Astrocyte (in vitro differentiated cells and primary cell): ENCODE measurements around the gene PCSK5. TPM values are rescaled to one million over a fixed set of nuclear protein-coding genes. Genes with fewer than 3 reads are reported as not detected.
A peak's percentile ranks its signal among the peaks of the same experiment; 100 is the strongest.

ENCODE experiments used
- DNase-seq: peaks from one replicate; pipeline ENCODE4 v3.0.0-alpha.2; 2010; ENCODE audit warnings: low read depth
- FAIRE-seq: peaks from 2 replicates; lab custom pipeline; 2011; peaks lifted over from hg19 to GRCh38; lab: Jason Lieb, UNC
- H2AFZ ChIP-seq: 2 replicates; pipeline ENCODE4 v1.6.0; 2012; ENCODE audit warnings: low read depth, low read length, inconsistent platforms
- H3K27ac ChIP-seq: 2 replicates; pipeline ENCODE4 v1.5.1; 2011; ENCODE audit warnings: low read depth, low read length, inconsistent platforms
- H3K27me3 ChIP-seq: 2 replicates; pipeline ENCODE4 v1.6.0; 2011; ENCODE audit warnings: low read length, inconsistent platforms; ENCODE audit not compliant: insufficient read depth
- H3K36me3 ChIP-seq: 2 replicates; pipeline ENCODE4 v1.5.1; 2011; ENCODE audit warnings: low read length, inconsistent platforms; ENCODE audit not compliant: insufficient read depth
- H3K4me1 ChIP-seq: 2 replicates; pipeline ENCODE4 v1.5.1; 2011; ENCODE audit warnings: low read length, inconsistent platforms; ENCODE audit not compliant: insufficient read depth
- H3K4me2 ChIP-seq: 2 replicates; pipeline ENCODE4 v1.6.0; 2012; ENCODE audit warnings: low read length, inconsistent platforms
- H3K4me3 ChIP-seq: 2 replicates; pipeline ENCODE4 v1.5.1; 2011; ENCODE audit warnings: low read depth, mild to moderate bottlenecking, low read length, inconsistent platforms; ENCODE audit not compliant: insufficient read depth
- H3K79me2 ChIP-seq: 2 replicates; pipeline ENCODE4 v1.6.0; 2012; ENCODE audit warnings: mild to moderate bottlenecking, low read length, inconsistent platforms; ENCODE audit not compliant: insufficient read depth
- H3K9ac ChIP-seq: 2 replicates; pipeline ENCODE4 v1.6.0; 2012; ENCODE audit warnings: mild to moderate bottlenecking, low read length, inconsistent platforms
- H3K9me3 ChIP-seq: 2 replicates; pipeline ENCODE4 v1.5.1; 2012; ENCODE audit warnings: low read depth, mild to moderate bottlenecking, low read length, inconsistent platforms; ENCODE audit not compliant: insufficient read depth
- H4K20me1 ChIP-seq: 2 replicates; pipeline ENCODE4 v1.6.0; 2012; ENCODE audit warnings: low read length, inconsistent platforms; ENCODE audit not compliant: insufficient read depth
- H3K27ac Mint-ChIP-seq: one replicate; pipeline ENCODE4 v1.8.0; 2021; ENCODE audit warnings: mild to moderate bottlenecking, mixed read lengths; ENCODE audit not compliant: unreplicated experiment
- H3K27me3 Mint-ChIP-seq: one replicate; pipeline ENCODE4 v1.8.0; 2021; ENCODE audit warnings: low read depth, mixed read lengths; ENCODE audit not compliant: unreplicated experiment
- H3K36me3 Mint-ChIP-seq: one replicate; pipeline ENCODE4 v1.8.0; 2021; ENCODE audit warnings: low read depth, mixed read lengths; ENCODE audit not compliant: unreplicated experiment
- H3K4me1 Mint-ChIP-seq: one replicate; pipeline ENCODE4 v1.8.0; 2021; ENCODE audit warnings: low read depth, mixed read lengths; ENCODE audit not compliant: unreplicated experiment
- H3K4me3 Mint-ChIP-seq: one replicate; pipeline ENCODE4 v1.8.0; 2021; ENCODE audit warnings: mild to moderate bottlenecking, moderate library complexity, mixed read lengths; ENCODE audit not compliant: unreplicated experiment
- H3K9me3 Mint-ChIP-seq: one replicate; pipeline ENCODE4 v1.8.0; 2021; ENCODE audit warnings: mild to moderate bottlenecking, mixed read lengths; ENCODE audit not compliant: unreplicated experiment
- CTCF ChIP-seq: IDR thresholded peaks from 2 replicates; pipeline ENCODE4 v1.5.1; 2011; ENCODE audit warnings: low read depth, mild to moderate bottlenecking, inconsistent platforms, low read length, moderate library complexity; ENCODE audit not compliant: insufficient read depth
- EZH2 ChIP-seq: IDR thresholded peaks from 2 replicates; pipeline ENCODE4 v1.6.1; 2012; ENCODE audit warnings: mild to moderate bottlenecking, low read length, inconsistent platforms; ENCODE audit not compliant: insufficient read depth
- total RNA-seq: library from RNA; stranded (reverse); gene quantifications from 2 replicates; pipeline ENCODE4 v1.2.1, GENCODE V29; 2021

The PCSK5 gene
- total RNA-seq, 1 donor from 2014 or later, result 13.1 TPM

GRCh38 chr9:75927356-75927755 lies 36.9 kb downstream of the PCSK5 start:
- no peaks in the 10 kb centered on the region for H3K9me3 ChIP-seq

GRCh38 chr9:75930190-75930589 lies 39.7 kb downstream of the PCSK5 start:
- Histone ChIP-seq H3K9ac (no peak overlapping the region), H3K9me3 (no peaks in the 10 kb centered on the region), H3K4me2 (no peak overlapping the region), H3K79me2 (no peaks in the 10 kb centered on the region), H3K36me3 (no peaks in the 10 kb centered on the region), H3K27me3 (no peaks in the 10 kb centered on the region), H3K4me1 (no peaks in the 10 kb centered on the region), H3K4me3 (no peak overlapping the region), H3K27ac (no peak overlapping the region), H4K20me1 (no peaks in the 10 kb centered on the region), H2AFZ (no peak overlapping the region)
- Mint-ChIP-seq H3K4me3 (no peak overlapping the region), H3K27me3 (no peaks in the 10 kb centered on the region), H3K4me1 (peaks cover 4% of the 10 kb centered on the region), H3K36me3 (peaks cover 8% of the 10 kb centered on the region), H3K27ac (no peak overlapping the region), H3K9me3 (no peaks in the 10 kb centered on the region)
- DNase-seq (no peak), FAIRE-seq (no peak)
- TF ChIP-seq EZH2 (no peak), CTCF (no peak)

More at GRCh38 chr9:75927356-75927755, 36.9 kb downstream of the PCSK5 start:
- TF ChIP-seq EZH2 (no peak), CTCF (no peak)
- no peak overlapping the region for H3K4me3 ChIP-seq
- H3K36me3 ChIP-seq, result no peaks in the 10 kb centered on the region
- no peak overlapping the region for H3K27ac ChIP-seq
- H2AFZ ChIP-seq, result no peak overlapping the region
- Mint-ChIP-seq H3K27me3 (no peaks in the 10 kb centered on the region), H3K9me3 (peaks cover 2% of the 10 kb centered on the region), H3K27ac (no peak overlapping the region), H3K4me3 (no peak overlapping the region), H3K36me3 (peaks cover 1% of the 10 kb centered on the region), H3K4me1 (peaks cover 4% of the 10 kb centered on the region)
- H3K4me2 ChIP-seq, result no peak overlapping the region
- H3K9ac ChIP-seq, result no peak overlapping the region
- H3K79me2 ChIP-seq, result peaks cover under 1% of the 10 kb centered on the region
- no peaks in the 10 kb centered on the region for H3K4me1 ChIP-seq
- no peak for FAIRE-seq
- no peak for DNase-seq
- no peaks in the 10 kb centered on the region for H4K20me1 ChIP-seq
- no peaks in the 10 kb centered on the region for H3K27me3 ChIP-seq

GRCh38 chr9:75930730-75931321 lies 40.4 kb downstream of the PCSK5 start:
- Mint-ChIP-seq H3K9me3 (no peaks in the 10 kb centered on the region), H3K27ac (no peak overlapping the region), H3K36me3 (peaks cover 8% of the 10 kb centered on the region), H3K27me3 (no peaks in the 10 kb centered on the region), H3K4me1 (peaks cover 4% of the 10 kb centered on the region), H3K4me3 (no peak overlapping the region)
- Histone ChIP-seq H3K79me2 (no peaks in the 10 kb centered on the region), H3K27ac (no peak overlapping the region), H3K4me3 (no peak overlapping the region), H3K27me3 (no peaks in the 10 kb centered on the region), H3K9me3 (no peaks in the 10 kb centered on the region), H2AFZ (no peak overlapping the region), H3K9ac (no peak overlapping the region), H4K20me1 (no peaks in the 10 kb centered on the region), H3K4me1 (no peaks in the 10 kb centered on the region), H3K36me3 (no peaks in the 10 kb centered on the region), H3K4me2 (no peak overlapping the region)
- TF ChIP-seq EZH2 (no peak), CTCF (no peak)
- DNase-seq (peak; percentile 22), FAIRE-seq (no peak)
